ENCODE measurements around the gene CFAP68. TPM values are rescaled to one million over a fixed set of nuclear protein-coding genes. Genes with fewer than 3 reads are reported as not detected.

The CFAP68 gene
- total RNA-seq, 1 experiment from 2014 or later = 31.5 TPM

GRCh38 chr11:111840143-111840542 lies 39.2 kb upstream of the CFAP68 start:
- no peak for DNase-seq
- Histone ChIP-seq H3K9ac (ENCODE audit: low read length) (no peak overlapping the region), H2AFZ (ENCODE audit: low read length) (no peak overlapping the region), H3K9me3 (ENCODE audit: low read length) (no peaks in the 10 kb centered on the region), H3K4me2 (ENCODE audit: low read depth, low read length, poor library complexity, severe bottlenecking) (no peak overlapping the region), H3K27me3 (ENCODE audit: low read length) (no peaks in the 10 kb centered on the region), H4K20me1 (ENCODE audit: insufficient read depth, low read depth, low read length) (no peaks in the 10 kb centered on the region), H3K36me3 (ENCODE audit: insufficient read depth, low read length) (no peaks in the 10 kb centered on the region), H3K27ac (ENCODE audit: low read length) (no peak overlapping the region), H3K79me2 (ENCODE audit: low read length) (no peaks in the 10 kb centered on the region; the same call in 1 of the 2 replicates), H3K4me3 (ENCODE audit: low read length) (no peak overlapping the region), H3K9me2 (replicated peaks; ENCODE audit: insufficient read depth, low read length) (no peaks in the 10 kb centered on the region), H3K4me1 (ENCODE audit: low read length) (peaks cover 3% of the 10 kb centered on the region; the same call in 1 of the 2 replicates)

- Histone ChIP-seq H3K9ac (ENCODE audit: low read length) (no peak overlapping the region), H3K9me3 (ENCODE audit: low read length) (no peaks in the 10 kb centered on the region), H4K20me1 (ENCODE audit: insufficient read depth, low read depth, low read length) (no peaks in the 10 kb centered on the region), H3K4me3 (ENCODE audit: low read length) (no peak overlapping the region), H3K4me2 (ENCODE audit: low read depth, low read length, poor library complexity, severe bottlenecking) (no peak overlapping the region), H3K27me3 (ENCODE audit: low read length) (no peaks in the 10 kb centered on the region), H2AFZ (ENCODE audit: low read length) (no peak overlapping the region), H3K27ac (ENCODE audit: low read length) (no peak overlapping the region), H3K36me3 (ENCODE audit: insufficient read depth, low read length) (no peaks in the 10 kb centered on the region), H3K9me2 (replicated peaks; ENCODE audit: insufficient read depth, low read length) (no peaks in the 10 kb centered on the region), H3K79me2 (ENCODE audit: low read length) (no peaks in the 10 kb centered on the region; the same call in 1 of the 2 replicates), H3K4me1 (ENCODE audit: low read length) (peaks cover 3% of the 10 kb centered on the region; the same call in 1 of the 2 replicates)
- peak; percentile 90 for DNase-seq
Observed at GRCh38 chr11:111841370-111842053, 37.8 kb upstream of the CFAP68 start.

- DNase-seq = no peak
- Histone ChIP-seq H3K79me2 (ENCODE audit: low read length) (no peaks in the 10 kb centered on the region; the same call in 1 of the 2 replicates), H3K27me3 (ENCODE audit: low read length) (no peaks in the 10 kb centered on the region), H4K20me1 (ENCODE audit: insufficient read depth, low read depth, low read length) (no peaks in the 10 kb centered on the region), H3K4me2 (ENCODE audit: low read depth, low read length, poor library complexity, severe bottlenecking) (no peak overlapping the region), H3K27ac (ENCODE audit: low read length) (no peak overlapping the region), H2AFZ (ENCODE audit: low read length) (no peak overlapping the region), H3K9me3 (ENCODE audit: low read length) (no peaks in the 10 kb centered on the region), H3K9ac (ENCODE audit: low read length) (no peak overlapping the region), H3K4me3 (ENCODE audit: low read length) (no peak overlapping the region), H3K36me3 (ENCODE audit: insufficient read depth, low read length) (no peaks in the 10 kb centered on the region), H3K9me2 (replicated peaks; ENCODE audit: insufficient read depth, low read length) (no peaks in the 10 kb centered on the region), H3K4me1 (ENCODE audit: low read length) (peaks cover 3% of the 10 kb centered on the region; the same call in 1 of the 2 replicates)
Observed at GRCh38 chr11:111843661-111844060, 35.7 kb upstream of the CFAP68 start.

- Histone ChIP-seq H3K4me2 (ENCODE audit: low read depth, low read length, poor library complexity, severe bottlenecking) (no peak overlapping the region), H3K4me3 (ENCODE audit: low read length) (no peak overlapping the region), H3K9me2 (replicated peaks; ENCODE audit: insufficient read depth, low read length) (no peaks in the 10 kb centered on the region), H3K9ac (ENCODE audit: low read length) (no peak overlapping the region), H2AFZ (ENCODE audit: low read length) (no peak overlapping the region), H3K79me2 (ENCODE audit: low read length) (no peaks in the 10 kb centered on the region; the same call in 1 of the 2 replicates), H3K4me1 (ENCODE audit: low read length) (peaks cover 3% of the 10 kb centered on the region; the same call in 1 of the 2 replicates), H4K20me1 (ENCODE audit: insufficient read depth, low read depth, low read length) (no peaks in the 10 kb centered on the region), H3K9me3 (ENCODE audit: low read length) (no peaks in the 10 kb centered on the region), H3K36me3 (ENCODE audit: insufficient read depth, low read length) (no peaks in the 10 kb centered on the region), H3K27me3 (ENCODE audit: low read length) (no peaks in the 10 kb centered on the region), H3K27ac (ENCODE audit: low read length) (no peak overlapping the region)
- no peak for DNase-seq
Observed at GRCh38 chr11:111845276-111846028, 33.9 kb upstream of the CFAP68 start.

GRCh38 chr11:111846063-111846462 lies 33.3 kb upstream of the CFAP68 start:
- no peaks in the 10 kb centered on the region for H4K20me1 ChIP-seq (ENCODE audit: insufficient read depth, low read depth, low read length)
- no peak for DNase-seq
- H3K9me2 ChIP-seq (replicated peaks; ENCODE audit: insufficient read depth, low read length) = no peaks in the 10 kb centered on the region
- no peaks in the 10 kb centered on the region for H3K27me3 ChIP-seq (ENCODE audit: low read length)
- no peak overlapping the region for H3K4me3 ChIP-seq (ENCODE audit: low read length)
- no peaks in the 10 kb centered on the region for H3K9me3 ChIP-seq (ENCODE audit: low read length)
- no peak overlapping the region for H3K4me2 ChIP-seq (ENCODE audit: low read depth, low read length, poor library complexity, severe bottlenecking)
- H3K9ac ChIP-seq (ENCODE audit: low read length) = no peak overlapping the region
- no peaks in the 10 kb centered on the region for H3K36me3 ChIP-seq (ENCODE audit: insufficient read depth, low read length)
- no peak overlapping the region for H3K27ac ChIP-seq (ENCODE audit: low read length)
- H3K4me1 ChIP-seq (ENCODE audit: low read length) = peaks cover 3% of the 10 kb centered on the region; the same call in 1 of the 2 replicates
- no peak overlapping the region for H2AFZ ChIP-seq (ENCODE audit: low read length)
- no peaks in the 10 kb centered on the region; the same call in 1 of the 2 replicates for H3K79me2 ChIP-seq (ENCODE audit: low read length)

- Histone ChIP-seq H2AFZ (ENCODE audit: low read length) (no peak overlapping the region), H3K4me2 (ENCODE audit: low read depth, low read length, poor library complexity, severe bottlenecking) (no peak overlapping the region), H4K20me1 (ENCODE audit: insufficient read depth, low read depth, low read length) (no peaks in the 10 kb centered on the region), H3K27me3 (ENCODE audit: low read length) (no peaks in the 10 kb centered on the region), H3K4me3 (ENCODE audit: low read length) (no peak overlapping the region), H3K9me3 (ENCODE audit: low read length) (no peaks in the 10 kb centered on the region), H3K27ac (ENCODE audit: low read length) (no peak overlapping the region), H3K79me2 (ENCODE audit: low read length) (no peaks in the 10 kb centered on the region), H3K9me2 (replicated peaks; ENCODE audit: insufficient read depth, low read length) (no peaks in the 10 kb centered on the region), H3K9ac (ENCODE audit: low read length) (no peak overlapping the region), H3K36me3 (ENCODE audit: insufficient read depth, low read length) (no peaks in the 10 kb centered on the region), H3K4me1 (ENCODE audit: low read length) (no peaks in the 10 kb centered on the region)
- DNase-seq = no peak
Observed at GRCh38 chr11:111846636-111847035, 32.7 kb upstream of the CFAP68 start.

- Histone ChIP-seq H3K27ac (ENCODE audit: low read length) (no peak overlapping the region), H4K20me1 (ENCODE audit: insufficient read depth, low read depth, low read length) (no peaks in the 10 kb centered on the region), H3K79me2 (ENCODE audit: low read length) (no peaks in the 10 kb centered on the region), H3K27me3 (ENCODE audit: low read length) (no peaks in the 10 kb centered on the region), H3K9me3 (ENCODE audit: low read length) (no peaks in the 10 kb centered on the region), H3K4me3 (ENCODE audit: low read length) (no peak overlapping the region), H3K36me3 (ENCODE audit: insufficient read depth, low read length) (no peaks in the 10 kb centered on the region), H3K4me1 (ENCODE audit: low read length) (no peaks in the 10 kb centered on the region), H3K4me2 (ENCODE audit: low read depth, low read length, poor library complexity, severe bottlenecking) (no peak overlapping the region), H2AFZ (ENCODE audit: low read length) (no peak overlapping the region), H3K9me2 (replicated peaks; ENCODE audit: insufficient read depth, low read length) (no peaks in the 10 kb centered on the region), H3K9ac (ENCODE audit: low read length) (no peak overlapping the region)
- DNase-seq = no peak
Observed at GRCh38 chr11:111849631-111850030, 29.7 kb upstream of the CFAP68 start.

- Histone ChIP-seq H3K27me3 (ENCODE audit: low read length) (no peaks in the 10 kb centered on the region), H3K9me2 (replicated peaks; ENCODE audit: insufficient read depth, low read length) (no peaks in the 10 kb centered on the region), H3K27ac (ENCODE audit: low read length) (no peak overlapping the region), H3K9me3 (ENCODE audit: low read length) (no peaks in the 10 kb centered on the region), H3K79me2 (ENCODE audit: low read length) (no peaks in the 10 kb centered on the region), H4K20me1 (ENCODE audit: insufficient read depth, low read depth, low read length) (no peaks in the 10 kb centered on the region), H3K9ac (ENCODE audit: low read length) (no peak overlapping the region), H3K4me2 (ENCODE audit: low read depth, low read length, poor library complexity, severe bottlenecking) (no peak overlapping the region), H2AFZ (ENCODE audit: low read length) (no peak overlapping the region), H3K4me3 (ENCODE audit: low read length) (no peak overlapping the region), H3K36me3 (ENCODE audit: insufficient read depth, low read length) (no peaks in the 10 kb centered on the region), H3K4me1 (ENCODE audit: low read length) (no peaks in the 10 kb centered on the region)
- DNase-seq = no peak
Observed at GRCh38 chr11:111851067-111851466, 28.3 kb upstream of the CFAP68 start.

Data from Karpas-422 (cell line).